GM19023 (cell line): ENCODE measurements around the gene GLIS2.

Experiments
- ATAC-seq: cut with Tn5 transposase; IDR thresholded peaks from one replicate; pipeline ENCODE4 v1.9.1; 2021; ENCODE audit warnings: mild to moderate bottlenecking, moderate library complexity; ENCODE audit not compliant: unreplicated experiment

GLIS2 gene

GRCh38 chr16:4297480-4297879 is 18.4 kb upstream of the GLIS2 start:
- no peak for ATAC-seq

GRCh38 chr16:4298761-4299522 is 16.9 kb upstream of the GLIS2 start:
- ATAC-seq, result no peak

GRCh38 chr16:4301177-4301576 is 14.7 kb upstream of the GLIS2 start:
- ATAC-seq, result no peak

GRCh38 chr16:4301968-4302367 is 13.9 kb upstream of the GLIS2 start:
- no peak for ATAC-seq

- no peak for ATAC-seq
These were observed 11.9 kb upstream of the GLIS2 start for GRCh38 chr16:4303973-4304372.

GRCh38 chr16:4306470-4307214 is 9.2 kb upstream of the GLIS2 start:
- ATAC-seq, result no peak

- peak; percentile 91 for ATAC-seq
These were observed 8.4 kb upstream of the GLIS2 start for GRCh38 chr16:4307215-4308037.

GRCh38 chr16:4309102-4309832 is 6.6 kb upstream of the GLIS2 start:
- ATAC-seq, result no peak

- no peak for ATAC-seq
These were observed 6.0 kb upstream of the GLIS2 start for GRCh38 chr16:4309833-4310266.

GRCh38 chr16:4313563-4314531 is 2.0 kb upstream of the GLIS2 start:
- no peak for ATAC-seq

- ATAC-seq, result no peak
These were observed 1.2 kb upstream of the GLIS2 start for GRCh38 chr16:4314532-4315185.

- ATAC-seq, result no peak
These were observed 419 bp downstream of the GLIS2 start for GRCh38 chr16:4316108-4316863.

- no peak for ATAC-seq
These were observed 1.1 kb downstream of the GLIS2 start for GRCh38 chr16:4316864-4317531.

GRCh38 chr16:4317532-4318450 is 1.9 kb downstream of the GLIS2 start:
- ATAC-seq, result no peak

- no peak for ATAC-seq
These were observed 2.6 kb downstream of the GLIS2 start for GRCh38 chr16:4318451-4318910.

GRCh38 chr16:4318967-4319366 is 3.1 kb downstream of the GLIS2 start:
- ATAC-seq, result no peak
